Measurements from ENCODE around the gene ALPL.
A peak's percentile ranks its signal among the peaks of the same experiment; 100 is the strongest.

Gene ALPL

DNA sequence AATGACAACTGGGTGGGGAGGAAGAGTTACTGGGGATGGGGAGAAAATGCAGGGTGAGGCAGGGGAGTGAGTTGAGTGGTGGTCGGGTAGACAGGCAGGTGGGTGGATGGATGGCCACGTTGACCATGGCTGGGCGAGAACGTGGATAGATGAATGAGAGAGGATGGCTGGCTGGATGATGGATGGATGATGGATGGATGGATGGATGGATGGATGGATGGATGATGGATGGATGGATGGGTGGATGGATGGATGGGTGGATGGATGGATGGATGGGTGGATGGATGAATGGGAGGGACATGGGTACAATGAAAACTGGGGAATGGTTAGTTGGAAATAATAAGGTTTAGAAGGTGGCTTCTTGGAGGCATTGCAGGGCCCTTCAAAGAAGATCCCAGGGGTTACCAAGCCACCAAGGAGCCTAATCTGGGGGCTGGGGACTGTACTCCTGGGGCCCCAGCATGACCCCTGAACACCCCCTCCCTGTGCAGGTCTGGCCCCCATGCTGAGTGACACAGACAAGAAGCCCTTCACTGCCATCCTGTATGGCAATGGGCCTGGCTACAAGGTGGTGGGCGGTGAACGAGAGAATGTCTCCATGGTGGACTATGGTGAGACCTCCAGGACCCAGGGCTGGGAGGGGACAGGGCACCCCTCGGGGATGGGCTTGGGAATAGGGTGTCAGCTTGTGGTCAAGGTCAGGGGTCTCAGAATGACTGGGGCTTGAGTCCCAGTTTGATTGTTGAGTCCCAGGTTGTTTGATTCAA lies 67.0 kb downstream of the ALPL start:
- DNase-seq (ENCODE audit: low read depth in 3 of 3, low spot score in 1 of 3) = no peak

DNA sequence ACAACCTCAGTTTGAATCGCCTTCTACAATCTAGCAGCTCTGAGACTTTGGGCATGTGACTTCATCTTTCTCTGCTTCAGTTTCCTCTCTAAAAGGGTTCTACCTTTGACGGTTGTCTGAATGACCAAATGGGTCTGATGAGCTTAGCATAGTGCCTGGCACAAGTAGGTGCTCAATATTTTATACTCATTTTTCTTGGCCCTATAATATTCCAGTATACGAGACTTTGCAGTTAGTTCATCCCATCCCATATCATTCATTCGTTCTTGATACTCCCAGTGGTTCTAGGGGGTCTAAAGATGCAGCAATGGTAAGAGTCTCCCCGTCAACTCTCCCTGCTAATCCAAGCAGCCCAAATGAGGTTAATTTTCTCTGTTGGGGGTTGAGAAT lies 67.6 kb downstream of the ALPL start:
- DNase-seq (ENCODE audit: low read depth in 3 of 3, low spot score in 1 of 3) = no peak

DNA sequence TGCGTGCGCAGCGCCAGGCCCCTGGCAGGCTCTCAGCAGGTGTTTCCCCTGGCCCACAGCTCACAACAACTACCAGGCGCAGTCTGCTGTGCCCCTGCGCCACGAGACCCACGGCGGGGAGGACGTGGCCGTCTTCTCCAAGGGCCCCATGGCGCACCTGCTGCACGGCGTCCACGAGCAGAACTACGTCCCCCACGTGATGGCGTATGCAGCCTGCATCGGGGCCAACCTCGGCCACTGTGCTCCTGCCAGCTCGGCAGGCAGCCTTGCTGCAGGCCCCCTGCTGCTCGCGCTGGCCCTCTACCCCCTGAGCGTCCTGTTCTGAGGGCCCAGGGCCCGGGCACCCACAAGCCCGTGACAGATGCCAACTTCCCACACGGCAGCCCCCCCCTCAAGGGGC lies 68.1 kb downstream of the ALPL start:
- DNase-seq (ENCODE audit: low read depth in 3 of 3, low spot score in 1 of 3) = no peak

DNA sequence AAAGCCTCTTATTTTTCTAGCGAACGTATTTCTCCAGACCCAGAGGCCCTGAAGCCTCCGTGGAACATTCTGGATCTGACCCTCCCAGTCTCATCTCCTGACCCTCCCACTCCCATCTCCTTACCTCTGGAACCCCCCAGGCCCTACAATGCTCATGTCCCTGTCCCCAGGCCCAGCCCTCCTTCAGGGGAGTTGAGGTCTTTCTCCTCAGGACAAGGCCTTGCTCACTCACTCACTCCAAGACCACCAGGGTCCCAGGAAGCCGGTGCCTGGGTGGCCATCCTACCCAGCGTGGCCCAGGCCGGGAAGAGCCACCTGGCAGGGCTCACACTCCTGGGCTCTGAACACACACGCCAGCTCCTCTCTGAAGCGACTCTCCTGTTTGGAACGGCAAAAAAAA lies 68.7 kb downstream of the ALPL start:
- no peak for DNase-seq (ENCODE audit: low read depth in 3 of 3, low spot score in 1 of 3)

DNA sequence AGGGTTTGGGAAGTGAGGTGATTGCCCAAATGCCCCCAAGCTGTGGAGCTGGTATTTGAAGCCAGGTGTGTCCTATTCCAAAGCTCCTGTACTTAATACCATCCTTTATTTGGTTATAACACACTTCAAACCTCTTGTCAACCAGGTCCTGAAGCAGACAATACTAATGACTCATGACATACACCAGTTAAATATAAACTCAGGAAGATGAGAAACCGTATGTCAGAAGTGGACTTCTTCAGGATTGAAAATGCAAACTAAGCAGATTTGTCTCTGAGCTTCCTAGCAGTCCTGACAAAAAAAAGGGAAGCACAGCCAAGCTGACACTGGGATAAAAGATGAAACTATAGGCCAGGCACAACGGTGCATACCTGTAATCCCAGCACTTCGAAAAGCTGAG lies 70.6 kb downstream of the ALPL start:
- no peak for DNase-seq (ENCODE audit: low read depth in 3 of 3, low spot score in 1 of 3)

DNA sequence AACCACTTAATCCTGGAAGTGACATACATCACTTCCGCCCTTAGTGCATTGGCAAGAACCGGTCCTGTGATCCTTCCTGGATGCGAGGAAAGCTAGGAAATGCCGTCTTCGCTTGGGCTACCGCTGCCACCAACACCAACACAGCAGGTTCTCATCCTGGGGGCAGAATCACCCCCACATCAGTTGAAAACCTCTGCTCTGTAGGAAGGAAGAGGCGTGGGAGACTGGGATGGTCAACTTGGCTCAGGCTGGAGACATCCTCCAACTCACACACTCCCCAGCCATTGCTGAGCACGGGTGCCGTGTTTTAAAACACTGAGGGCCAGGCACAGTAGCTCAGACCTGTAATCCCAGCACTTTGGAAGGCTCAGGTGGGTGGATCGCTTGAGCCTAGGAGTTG lies 74.9 kb downstream of the ALPL start:
- DNase-seq (ENCODE audit: low read depth in 3 of 3, low spot score in 1 of 3) = no peak

DNA sequence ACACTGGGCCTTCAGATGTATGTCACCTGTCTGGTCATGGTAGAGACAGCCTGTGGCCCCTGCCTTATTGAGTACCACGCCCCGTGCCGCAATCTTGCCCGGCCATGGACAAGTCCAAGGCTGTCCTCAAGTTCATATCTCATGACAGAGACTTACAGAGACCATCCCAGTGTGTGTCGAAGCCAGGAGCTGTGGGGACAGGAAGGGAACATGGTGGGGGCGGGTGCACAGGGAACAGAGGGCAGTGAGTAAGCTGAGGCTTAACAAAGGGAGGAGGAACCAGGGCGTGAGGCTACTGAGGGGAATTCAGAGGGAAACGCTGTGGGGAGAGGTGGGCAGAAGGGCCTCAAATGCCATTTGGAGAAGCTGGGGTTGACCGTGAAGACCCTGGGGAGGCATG lies 75.8 kb downstream of the ALPL start:
- no peak for DNase-seq (ENCODE audit: low read depth in 3 of 3, low spot score in 1 of 3)

DNA sequence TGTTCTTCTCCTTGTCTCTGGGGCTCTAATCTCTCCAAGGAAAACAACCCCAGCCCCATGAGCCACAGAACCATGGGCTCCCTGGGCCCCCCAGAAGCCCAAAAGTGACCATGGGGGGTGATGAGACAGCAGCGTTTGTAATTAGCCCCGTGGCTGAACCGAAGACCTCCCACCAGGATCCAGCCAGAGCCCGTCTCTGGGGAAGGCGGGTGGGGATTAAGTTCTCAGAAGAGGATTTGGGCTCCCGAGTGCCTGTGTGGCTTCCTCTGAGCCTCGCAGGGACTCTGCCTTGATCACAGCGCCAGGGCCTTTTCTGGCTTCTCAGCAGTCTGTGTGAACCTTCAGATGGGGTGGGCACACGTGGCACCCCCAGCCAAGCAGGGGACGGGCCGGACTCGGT lies 77.0 kb downstream of the ALPL start:
- DNase-seq (ENCODE audit: low read depth in 3 of 3, low spot score in 1 of 3) = no peak

DNA sequence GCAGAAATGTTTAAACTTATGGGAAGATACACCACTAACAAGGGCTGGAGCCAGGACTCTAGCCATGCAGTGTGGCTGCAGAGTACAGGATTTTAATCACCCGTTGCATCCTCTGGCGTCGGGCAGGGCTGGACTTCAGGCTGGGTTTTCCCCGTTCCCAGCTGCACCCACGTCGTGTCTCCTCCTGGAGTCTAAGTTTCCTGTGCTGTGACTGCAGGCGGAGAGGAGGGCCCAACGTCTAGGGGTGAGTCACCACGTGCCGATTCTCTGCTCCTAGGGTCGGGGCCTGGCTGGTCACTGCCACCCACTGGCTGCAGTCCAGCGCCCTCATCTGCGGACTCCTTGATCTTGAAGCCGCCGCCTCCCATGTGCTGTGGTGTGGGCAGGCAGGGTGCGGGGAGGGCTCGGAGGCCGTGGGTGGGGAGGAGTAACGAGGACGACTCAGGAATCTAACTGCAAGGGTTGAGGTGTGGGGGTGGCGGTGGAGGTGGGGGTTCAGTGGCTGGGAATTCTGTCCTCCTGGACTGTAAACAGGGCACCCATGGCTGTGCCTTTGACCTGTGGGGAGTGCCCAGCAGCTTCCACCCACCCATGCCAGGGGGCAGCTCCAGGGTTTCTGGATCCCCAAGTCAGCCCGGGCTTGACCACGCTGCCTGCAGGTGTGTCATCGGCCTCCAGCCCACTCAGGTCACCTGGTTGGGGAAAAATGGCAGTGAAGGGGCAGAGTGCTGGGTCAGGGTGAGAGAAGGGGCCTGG lies 77.8 kb downstream of the ALPL start:
- DNase-seq (ENCODE audit: low read depth in 3 of 3, low spot score in 1 of 3) = no peak

DNA sequence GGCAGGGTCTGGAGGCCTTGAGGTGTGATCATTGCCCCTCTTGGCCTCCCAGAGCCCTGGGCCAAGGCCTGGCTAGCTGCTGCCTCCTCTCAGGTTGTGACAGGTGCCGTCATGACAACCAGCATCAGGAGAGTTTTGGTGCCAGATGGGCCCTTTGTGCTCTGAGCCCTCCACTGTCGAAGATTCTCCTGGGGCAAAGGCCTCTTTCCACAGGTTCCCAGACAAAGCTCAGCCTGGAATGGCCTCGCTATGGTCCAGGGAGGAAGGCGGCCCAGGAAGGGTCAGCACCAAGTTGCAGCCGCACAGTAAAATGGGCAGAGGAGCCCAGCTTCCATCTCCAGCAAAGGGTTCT lies 78.4 kb downstream of the ALPL start:
- no peak for DNase-seq (ENCODE audit: low read depth in 3 of 3, low spot score in 1 of 3)

DNA sequence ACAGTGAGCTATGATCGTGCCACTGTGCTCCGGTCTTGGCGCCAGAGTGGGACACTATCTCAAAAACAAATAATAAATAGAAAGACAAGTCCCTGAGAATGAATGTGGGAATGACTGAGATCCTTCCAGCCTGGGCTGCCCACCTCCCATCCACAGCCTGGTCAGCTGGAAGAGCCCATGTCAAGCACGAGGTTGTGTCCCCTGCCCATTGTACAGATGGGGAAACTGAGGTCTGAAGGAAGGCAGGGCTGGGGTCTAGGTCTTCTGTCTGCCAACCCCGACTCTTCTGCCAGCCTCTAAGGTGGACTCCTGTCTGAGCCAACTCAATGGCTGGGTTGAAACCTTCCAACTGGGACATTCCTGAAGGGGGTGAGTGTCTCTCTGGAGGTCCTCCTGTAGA lies 80.4 kb downstream of the ALPL start:
- no peak for DNase-seq (ENCODE audit: low read depth in 3 of 3, low spot score in 1 of 3)

DNA sequence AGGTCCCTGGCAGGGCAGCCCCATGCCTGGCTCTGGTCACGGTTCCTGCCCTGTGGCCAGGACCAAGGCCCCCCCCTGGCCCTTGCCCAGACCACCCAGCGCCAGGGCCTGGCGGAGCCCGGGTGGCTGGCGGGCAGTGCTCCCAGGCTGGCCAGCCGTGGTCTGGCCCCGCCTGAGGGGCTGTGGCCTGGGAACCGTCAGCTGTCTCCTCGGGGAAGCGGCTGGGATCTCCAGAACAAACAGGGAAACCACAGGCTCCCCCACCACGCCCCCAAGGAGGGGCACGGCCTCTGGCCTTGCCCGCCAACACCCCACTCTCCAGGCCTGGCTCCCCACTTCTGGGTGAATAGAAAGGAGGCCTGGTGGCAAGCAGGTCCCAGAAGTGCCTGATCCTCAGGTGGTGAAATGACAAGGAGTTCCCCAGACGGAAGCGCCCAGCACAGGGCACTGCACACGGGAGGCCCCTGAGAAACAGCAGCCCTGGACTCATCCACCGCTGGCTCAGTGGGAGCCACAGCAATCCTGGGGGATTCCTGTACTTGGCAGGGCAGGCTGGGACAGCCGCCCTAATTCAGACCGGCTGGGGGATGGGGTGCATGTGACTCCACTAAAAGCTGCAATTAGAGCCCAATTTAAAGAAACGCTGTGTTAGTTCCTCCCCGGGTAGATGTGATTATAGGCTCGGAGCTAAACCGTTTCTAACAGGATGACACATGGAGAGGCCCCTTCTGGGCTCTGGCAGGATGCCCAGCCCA lies 81.1 kb downstream of the ALPL start:
- no peak for DNase-seq (ENCODE audit: low read depth in 3 of 3, low spot score in 1 of 3)

DNA sequence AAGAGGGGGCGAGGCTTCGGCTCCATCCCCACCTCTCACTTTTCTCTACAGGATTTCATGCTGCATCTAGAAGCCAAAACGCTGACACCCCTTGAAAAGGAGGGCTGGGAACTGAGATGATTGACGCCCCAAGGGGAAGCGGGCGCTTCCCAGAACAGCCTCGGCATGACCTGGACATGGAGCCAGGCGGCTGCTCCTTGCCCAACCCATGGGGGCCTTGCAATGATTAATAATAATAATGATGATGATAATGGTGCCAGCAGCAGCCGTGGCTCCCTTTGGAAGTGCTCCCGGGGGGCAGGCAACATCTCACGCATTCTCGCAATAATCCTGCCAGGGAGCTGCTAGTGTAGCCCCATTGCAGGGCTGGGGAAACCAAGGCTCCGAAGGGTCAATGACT lies 81.7 kb downstream of the ALPL start:
- DNase-seq (ENCODE audit: low read depth in 3 of 3, low spot score in 1 of 3) = no peak

DNA sequence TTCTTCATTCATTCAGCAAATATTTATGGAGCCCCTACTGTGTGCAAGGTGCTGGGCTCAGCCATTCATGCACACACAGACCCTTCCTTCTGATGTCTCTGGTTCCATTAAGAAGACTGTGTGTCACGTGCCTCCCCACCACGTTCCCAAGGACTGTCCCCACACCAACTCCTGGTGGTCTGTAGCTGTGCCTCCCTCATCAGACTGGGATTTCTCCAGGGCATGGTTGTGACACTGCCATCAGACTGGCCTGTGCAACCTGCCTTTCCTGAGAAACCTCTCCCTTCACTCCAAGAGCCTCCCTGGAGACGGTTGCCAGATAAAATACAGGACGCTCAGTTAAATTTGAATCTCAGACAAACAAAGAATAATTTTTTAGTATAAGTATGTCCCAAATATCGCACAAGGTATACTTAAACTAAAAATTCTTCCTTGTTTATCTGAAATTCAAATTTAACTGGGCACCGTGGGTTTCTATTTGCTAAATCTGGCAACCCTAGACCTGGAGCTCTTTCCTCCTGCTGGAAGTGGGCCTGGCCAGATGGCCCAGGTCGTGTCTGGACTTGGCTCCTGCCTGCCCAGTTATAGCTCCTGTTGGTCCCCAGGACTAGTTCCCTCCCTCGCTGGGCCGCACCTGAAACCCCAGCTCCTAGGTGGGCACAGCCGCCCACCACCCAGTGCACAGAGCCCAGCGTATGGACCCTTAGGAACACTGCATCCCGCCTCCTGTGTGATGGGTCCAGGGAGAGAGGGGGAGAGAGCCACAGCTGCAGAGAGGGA lies 83.1 kb downstream of the ALPL start:
- no peak for DNase-seq (ENCODE audit: low read depth in 3 of 3, low spot score in 1 of 3)

DNA sequence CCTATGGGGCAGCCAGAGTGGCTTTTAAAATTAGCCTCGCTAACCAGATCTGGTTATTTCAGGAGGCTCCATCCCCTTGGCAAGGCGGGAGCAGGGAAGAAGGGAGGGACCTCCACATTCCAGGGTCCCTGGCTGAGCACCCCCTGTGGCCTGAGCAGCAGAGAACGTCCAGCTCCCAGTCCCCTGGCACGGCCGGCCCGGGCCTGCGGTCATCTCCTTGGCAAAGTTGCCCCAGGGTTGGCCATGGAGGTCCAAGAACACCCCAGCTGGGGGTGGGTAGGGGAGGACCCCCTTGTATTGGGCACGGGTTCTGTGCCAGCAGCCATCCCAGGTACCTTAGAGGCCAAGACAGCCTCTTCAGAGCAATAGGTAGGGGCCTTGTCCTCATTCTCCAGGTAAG lies 84.0 kb downstream of the ALPL start:
- DNase-seq (ENCODE audit: low read depth in 3 of 3, low spot score in 1 of 3) = no peak

DNA sequence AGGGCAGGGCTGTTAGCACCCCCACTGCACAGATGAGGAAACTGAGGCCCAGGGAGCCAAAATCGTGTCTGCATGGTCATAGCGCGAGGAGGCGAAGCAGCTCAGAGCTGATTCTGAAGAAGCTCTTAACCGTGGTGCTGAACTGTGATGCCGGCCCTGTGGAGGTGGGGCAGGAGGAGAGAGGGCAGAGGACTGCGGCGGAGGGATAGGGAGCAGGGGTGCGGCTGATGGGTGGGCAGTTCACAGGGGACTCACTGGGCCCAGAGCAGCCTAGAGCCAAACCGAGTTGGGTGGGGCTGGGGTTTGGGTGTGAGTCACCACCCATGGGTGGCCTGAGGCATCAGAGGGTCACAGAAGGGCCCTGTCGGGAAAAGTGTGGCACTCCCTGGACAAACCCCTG lies 85.3 kb downstream of the ALPL start:
- no peak for DNase-seq (ENCODE audit: low read depth in 3 of 3, low spot score in 1 of 3)

DNA sequence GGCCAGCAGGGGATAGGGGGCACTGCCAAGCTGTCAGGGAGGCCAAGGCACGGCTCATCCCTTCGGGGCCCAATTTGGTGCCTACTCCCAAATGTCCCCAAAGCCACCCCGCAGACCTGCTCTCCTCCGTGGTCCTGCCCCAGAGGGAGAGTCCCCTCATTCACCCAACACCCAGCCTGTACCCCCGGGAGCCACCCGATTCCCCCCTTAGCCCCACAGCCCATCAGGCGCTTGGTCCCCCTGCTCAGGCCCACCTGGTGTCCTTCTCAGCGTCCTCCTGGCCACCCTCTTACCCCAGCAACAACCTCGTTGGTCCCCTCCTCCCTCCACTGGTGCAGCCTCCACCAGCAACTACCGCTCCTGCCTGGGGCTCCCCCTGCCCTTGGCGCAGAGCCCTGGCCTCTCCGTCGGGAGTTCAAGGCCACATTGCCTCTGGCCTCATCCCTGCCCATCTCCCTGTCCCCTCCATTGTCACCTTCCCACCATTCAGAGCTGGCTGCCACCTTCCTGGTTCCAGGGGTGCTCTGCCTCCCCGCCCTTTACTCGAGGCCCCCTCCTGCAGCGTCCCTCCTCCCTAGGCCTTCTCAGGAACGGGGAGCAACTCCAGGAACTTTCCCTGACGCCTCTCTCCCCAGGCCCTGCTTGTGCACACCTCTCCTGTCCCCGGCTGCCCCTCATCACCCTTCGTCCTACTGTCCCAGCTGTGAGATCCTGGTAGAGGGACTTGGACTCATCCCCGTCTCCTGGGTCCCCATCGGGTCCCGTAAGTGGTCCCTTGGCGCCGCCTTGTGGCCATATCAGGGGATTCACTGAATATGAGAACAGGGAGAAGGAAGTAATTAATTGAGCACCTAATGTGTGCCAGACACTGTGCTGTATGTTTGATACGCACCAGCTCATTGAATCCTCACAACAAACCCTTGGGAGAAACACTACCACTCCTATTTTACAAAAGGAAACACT lies 86.0 kb downstream of the ALPL start:
- peak in 1 of 3 donors; percentile 20 for DNase-seq (ENCODE audit: low read depth in 3 of 3, low spot score in 1 of 3)

DNA sequence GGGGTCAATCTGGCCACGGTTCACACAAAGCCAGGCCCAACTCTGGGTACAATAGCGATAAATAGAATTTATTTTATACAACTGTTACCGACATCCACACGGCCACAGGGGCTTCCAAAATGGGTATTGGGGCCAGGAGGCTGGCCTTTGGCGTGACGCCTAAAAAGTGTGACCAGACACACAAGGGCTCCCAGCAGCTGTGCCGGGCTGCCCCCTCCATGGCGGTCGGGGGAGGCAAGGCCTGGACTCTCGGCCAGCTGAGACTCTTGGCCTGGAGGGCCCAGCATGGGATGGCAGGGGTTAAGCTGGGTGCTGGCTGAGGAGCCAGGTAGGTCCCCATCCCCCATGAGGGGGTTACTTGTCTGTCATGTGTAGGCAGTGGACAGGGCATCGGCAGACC lies 87.0 kb downstream of the ALPL start:
- DNase-seq (ENCODE audit: low read depth in 3 of 3, low spot score in 1 of 3) = no peak

DNA sequence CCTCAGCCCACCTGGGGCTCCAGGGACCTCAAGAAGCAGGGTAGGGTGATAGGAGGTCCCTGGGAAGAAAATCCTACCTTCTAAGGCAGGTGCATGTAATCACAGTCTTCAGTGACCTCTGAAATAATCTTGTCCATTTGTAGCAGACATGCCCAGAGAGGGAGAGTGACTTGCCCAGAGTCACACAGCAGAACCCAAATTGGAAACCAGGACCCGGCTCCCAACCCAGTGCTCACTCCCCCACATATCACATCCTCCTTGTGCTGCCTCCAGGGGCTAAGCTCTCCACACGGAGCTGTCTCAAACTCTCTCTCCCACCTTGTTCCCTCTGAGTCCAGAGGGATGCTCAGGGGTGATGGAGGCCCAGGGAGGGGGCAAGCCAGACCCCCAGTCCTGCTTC lies 87.4 kb downstream of the ALPL start:
- no peak for DNase-seq (ENCODE audit: low read depth in 3 of 3, low spot score in 1 of 3)

DNA sequence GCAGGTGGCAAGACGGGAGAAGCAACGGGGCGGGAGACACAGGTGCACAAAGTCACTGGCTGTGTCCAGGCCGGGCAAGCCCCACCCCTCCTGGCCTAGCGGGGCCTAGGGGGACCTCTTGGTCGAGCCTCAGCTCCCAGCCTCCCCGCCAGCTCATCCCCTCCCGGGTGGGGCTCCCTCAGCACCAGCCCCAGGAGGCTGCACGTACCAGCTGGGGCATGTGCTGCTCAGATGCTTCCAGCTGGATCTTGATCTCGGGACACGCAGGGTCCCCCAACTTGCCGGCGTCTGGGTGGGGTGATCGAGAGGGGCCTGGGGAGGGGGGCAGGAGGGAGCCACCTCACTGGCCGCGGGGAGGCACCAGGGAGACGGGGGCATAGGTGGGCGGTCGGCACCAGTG lies 88.5 kb downstream of the ALPL start:
- DNase-seq (ENCODE audit: low read depth in 3 of 3, low spot score in 1 of 3) = no peak
